K562 (cell line): Measurements from ENCODE around the gene LGALS16. TPM values are rescaled to one million over a fixed set of nuclear protein-coding genes. Genes with fewer than 3 reads are reported as not detected.

ENCODE experiments used
- ATAC-seq: fragments of 200-7000 bp; cut with Tn5 transposase; 3 replicates; pipeline ENCODE4 v1.9.1; 2020; ENCODE audit warnings: moderate library complexity
- BruUV-seq: library from RNA; stranded (reverse); fragments of 400-500 nt; replicated peaks from 2 replicates; lab custom pipeline; 2021; lab: Mats Ljungman, UMichigan
- CTCF ChIA-PET: fragments of 300-600 bp; formaldehyde crosslinking; extraction: SDS; loops from one replicate; lab custom pipeline; 2021; ENCODE audit warnings: low intra/inter-chr PET ratio; lab: Yijun Ruan, JAX
- POLR2A ChIA-PET: fragments of 300-600, 350-650 bp; sonication (Branson Sonifier 250); formaldehyde crosslinking; extraction: SDS; loops from one replicate; lab custom pipeline; 2021; ENCODE audit warnings: antibody characterized with exemption, inconsistent platforms; lab: Yijun Ruan, JAX
- DNase-seq, 4 experiments: peaks; one replicate each; pipeline versions ENCODE4 v3.0.0 to v3.0.0-alpha.2; 2011 to 2018; ENCODE audit warnings: low spot score in 3 of 4, mixed read lengths in 3 of 4; ENCODE audit errors: extremely low read depth in 1 of 4
- FAIRE-seq: peaks from 2 replicates; lab custom pipeline; 2011; peaks lifted over from hg19 to GRCh38; lab: Jason Lieb, UNC
- H2AFZ ChIP-seq: 2 replicates; pipeline ENCODE4 v1.6.0; 2011; ENCODE audit warnings: low read depth, low read length, control low read depth, inconsistent platforms
- H3K27ac ChIP-seq: fragments of 200-600 bp; 3 replicates; pipeline ENCODE4 v1.8.0; 2011; ENCODE audit warnings: low read depth, mild to moderate bottlenecking, control low read depth, inconsistent platforms, low read length, moderate library complexity, mixed read lengths; ENCODE audit errors: extremely low read depth
- H3K27me3 ChIP-seq, 2 experiments: fragments of 300-600 bp in 1 of 2; 2 replicates in 1 of 2; 3 replicates in 1 of 2; pipeline versions ENCODE4 v1.6.0 to v1.8.0; 2011; ENCODE audit warnings: inconsistent platforms in 2 of 2, low read length in 2 of 2, mild to moderate bottlenecking in 1 of 2, mixed read lengths in 1 of 2, moderate library complexity in 1 of 2; ENCODE audit not compliant: control insufficient read depth in 2 of 2, insufficient read depth in 2 of 2
- H3K36me3 ChIP-seq: fragments of 300-600 bp; 3 replicates; pipeline ENCODE4 v1.8.0; 2011; ENCODE audit warnings: mild to moderate bottlenecking, low read length, inconsistent platforms; ENCODE audit not compliant: control insufficient read depth, insufficient read depth
- H3K4me1 ChIP-seq, 2 experiments: fragments of 200-600 bp in 1 of 2; replicated peaks in 1 of 2; 2 replicates in 1 of 2; 3 replicates in 1 of 2; pipeline versions ENCODE4 v1.5.1 to v1.8.0; 2011; ENCODE audit warnings: inconsistent platforms in 2 of 2, low read length in 2 of 2, mild to moderate bottlenecking in 1 of 2, mixed read lengths in 1 of 2, moderate library complexity in 1 of 2; ENCODE audit not compliant: control insufficient read depth in 2 of 2, insufficient read depth in 2 of 2
- H3K4me2 ChIP-seq: 2 replicates; pipeline ENCODE4 v1.6.1; 2011; ENCODE audit warnings: low read length, control low read depth, inconsistent platforms, mixed read lengths; ENCODE audit not compliant: insufficient read depth
- H3K4me3 ChIP-seq: fragments of 200-600 bp; sonication (generic), shearing (Covaris generic); 2 replicates; pipeline ENCODE4 v1.5.1; 2016; ENCODE audit warnings: control low read depth, inconsistent platforms
- H3K79me2 ChIP-seq: fragments of 200-600 bp; 3 replicates; pipeline ENCODE4 v1.8.0; 2011; ENCODE audit warnings: low read length, inconsistent platforms; ENCODE audit not compliant: control insufficient read depth, insufficient read depth
- H3K9ac ChIP-seq, 2 experiments: 2 replicates each; pipeline versions ENCODE4 v1.6.0 to v1.6.1; 2011; ENCODE audit warnings: low read depth in 2 of 2, low read length in 2 of 2, control low read depth in 1 of 2, inconsistent platforms in 1 of 2, mild to moderate bottlenecking in 1 of 2, mixed read lengths in 1 of 2; ENCODE audit not compliant: insufficient read depth in 1 of 2
- H3K9me1 ChIP-seq: one replicate; pipeline ENCODE4 v1.6.0; 2011; ENCODE audit warnings: inconsistent platforms, mild to moderate bottlenecking, low read length, moderate library complexity; ENCODE audit not compliant: control insufficient read depth, insufficient read depth
- H3K9me3 ChIP-seq: replicated peaks from 2 replicates; pipeline ENCODE4 v1.5.1; 2011; ENCODE audit warnings: low read depth, low read length, inconsistent platforms; ENCODE audit not compliant: control insufficient read depth, insufficient read depth
- H4K20me1 ChIP-seq: replicated peaks from 2 replicates; pipeline ENCODE4 v1.6.1; 2011; ENCODE audit warnings: low read length, inconsistent platforms, mixed read lengths; ENCODE audit not compliant: control insufficient read depth, insufficient read depth
- BHLHE40 ChIP-seq: IDR thresholded peaks from 2 replicates; pipeline ENCODE4 v1.6.1; 2011; ENCODE audit warnings: low read length, improper control_type of control experiment
- CBX3 ChIP-seq, 2 experiments: IDR thresholded peaks; 1 replicate in 1 of 2; 2 replicates in 1 of 2; pipeline ENCODE4 v1.6.1; 2012; ENCODE audit warnings: inconsistent platforms in 2 of 2, low read length in 2 of 2, borderline replicate concordance in 1 of 2, control low read depth in 1 of 2
- CEBPB ChIP-seq: fragments of 450-650 bp; IDR thresholded peaks from 2 replicates; pipeline ENCODE4 v1.6.1; 2016; ENCODE audit warnings: missing genetic modification characterization, missing compliant biosample characterization
- CHD1 ChIP-seq: fragments of 200-600 bp; sonication (generic); IDR thresholded peaks from one replicate; pipeline ENCODE4 v1.6.1; 2012; ENCODE audit warnings: mild to moderate bottlenecking, moderate library complexity, low read length, inconsistent platforms
- GTF3C2 ChIP-seq: IDR thresholded peaks from 3 replicates; pipeline ENCODE4 v1.6.1; 2011; ENCODE audit warnings: borderline replicate concordance, mild to moderate bottlenecking, moderate library complexity; ENCODE audit not compliant: insufficient read length; ENCODE audit errors: extremely low read depth
- HDGF ChIP-seq: fragments of 450-650 bp; IDR thresholded peaks from 2 replicates; pipeline ENCODE4 v1.6.1; 2016
- HNRNPL ChIP-seq: fragments of 200-400 bp; formaldehyde crosslinking; IDR thresholded peaks from 2 replicates; pipeline ENCODE4 v1.6.1; 2017; ENCODE audit warnings: low read depth, mild to moderate bottlenecking, low read length
- KDM5B ChIP-seq: fragments of 200-600 bp; sonication (generic); IDR thresholded peaks from 2 replicates; pipeline ENCODE4 v1.6.1; 2012; ENCODE audit warnings: low read depth, mild to moderate bottlenecking, moderate library complexity, low read length, control low read depth, inconsistent platforms; ENCODE audit not compliant: insufficient replicate concordance
- NKRF ChIP-seq: fragments of 450-650 bp; IDR thresholded peaks from 2 replicates; pipeline ENCODE4 v1.6.1; 2016; ENCODE audit warnings: borderline replicate concordance
- NRF1 ChIP-seq, 2 experiments: fragments of 450-650 bp; IDR thresholded peaks in 1 of 2; conservative IDR thresholded peaks in 1 of 2; 2 replicates each; pipeline ENCODE4 v1.6.1; 2014; ENCODE audit warnings: mild to moderate bottlenecking in 2 of 2
- TCF15 ChIP-seq: fragments of 250-450 bp; sonication (Bioruptor Pico); IDR thresholded peaks from 2 replicates; pipeline ENCODE4 v1.8.0; 2022; ENCODE audit warnings: moderate library complexity, mild to moderate bottlenecking, inconsistent platforms
- XRCC3 ChIP-seq: fragments of 450-650 bp; IDR thresholded peaks from 2 replicates; pipeline ENCODE4 v1.6.1; 2017; ENCODE audit warnings: mild to moderate bottlenecking, moderate library complexity
- ZBTB43 ChIP-seq: sonication (generic); formaldehyde crosslinking; IDR thresholded peaks from 2 replicates; pipeline ENCODE4 v1.8.0; 2023; ENCODE audit warnings: mild to moderate bottlenecking, missing genetic modification reagents
- ZKSCAN1 ChIP-seq: fragments of 150-350 bp; IDR thresholded peaks from 2 replicates; pipeline ENCODE4 v1.6.1; 2016; ENCODE audit warnings: low read depth, low read length
- ZNF124 ChIP-seq: sonication (generic); formaldehyde crosslinking; IDR thresholded peaks from 2 replicates; pipeline ENCODE4 v1.8.1; 2022; ENCODE audit warnings: missing genetic modification reagents
- ZNF354B ChIP-seq: fragments of 250-450 bp; sonication (Bioruptor Pico); IDR thresholded peaks from 2 replicates; pipeline ENCODE4 v1.4.0; 2020
- ZSCAN29 ChIP-seq: fragments of 450-650 bp; IDR thresholded peaks from 2 replicates; pipeline ENCODE4 v1.6.1; 2017
- WGBS: fragments of 100-300 bp; shearing (Covaris generic); methylation state at CpG from one replicate; pipeline ENCODE4 v1.1.6; 2016; ENCODE audit warnings: low coverage, mixed read lengths; ENCODE audit not compliant: insufficient coverage; ENCODE audit errors: missing lambda C conversion rate; 5-methylcytosine and 5-hydroxymethylcytosine counted together
- in situ Hi-C: fragments of 300-500 bp; cut with MboI; formaldehyde crosslinking; loops from 4 replicates; pipeline ENCODE4 v1.15.0; 2018; ENCODE audit warnings: inconsistent platforms, mixed read lengths
- intact Hi-C: fragments of 100-400 bp; cut with micrococcal nuclease; formaldehyde crosslinking; loops from 2 replicates; pipeline ENCODE4 v1.14.2; 2022
- polyA plus RNA-seq, 8 experiments: library from polyadenylated mRNA; depleted of rRNA in 4 of 8; stranded (reverse) in 5 of 8; unstranded in 3 of 8; fragments of >200 nt; fragmentation: Nextera tagmentation in 2 of 8; fragmentation: Illumina TruSeq in 1 of 8; extraction: Ambion mirVana in 2 of 8; extraction: Trizol in 1 of 8; gene quantifications; 2 replicates each; pipeline versions ENCODE4 v1.2.1 to v1.2.3, GENCODE V29; 2011 to 2014; ENCODE audit warnings: inconsistent platforms in 1 of 8, missing spikeins in 1 of 8
- total RNA-seq, 7 experiments: library from RNA; depleted of rRNA in 6 of 7; stranded (reverse); fragments of >200 nt in 6 of 7; fragmentation: Illumina TruSeq in 2 of 7; extraction: Trizol in 2 of 7; gene quantifications; 2 replicates each; pipeline versions ENCODE4 v1.2.1 to v1.2.3, GENCODE V29; 2011 to 2021; ENCODE audit warnings: low replicate concordance in 1 of 7

LGALS16 gene
- total and polyA plus RNA-seq, 9 of the 15 experiments (the other 6 are each of a cell fraction or from before 2014, with no cell fraction given), result not detected

- Histone ChIP-seq H2AFZ (no peak overlapping the region), H3K4me2 (no peak overlapping the region), H4K20me1 (no peaks in the 10 kb centered on the region), H3K79me2 (no peaks in the 10 kb centered on the region), H3K4me3 (no peak overlapping the region), H3K9me3 (no peaks in the 10 kb centered on the region), H3K9ac (no peak overlapping the region), H3K9me1 (no peaks in the 10 kb centered on the region), H3K27ac (no peak overlapping the region), H3K36me3 (no peaks in the 10 kb centered on the region), H3K4me1 (no peaks in the 10 kb centered on the region), H3K27me3 (peaks cover 11 to 44% of the 10 kb centered on the region in 2 experiments; a peak in 4 of 5 replicates)
- ATAC-seq (no peak), DNase-seq (no peak), FAIRE-seq (no peak)
- no TSS peak for BruUV-seq
- POLR2A ChIA-PET, result interaction anchor here (0.6 kb wide), 1 partner anchor 1126 kb away, joined by 3 read pairs; no protein-coding TSS in a partner anchor
- CTCF ChIA-PET, result no interaction called here
- WGBS, result 7% methylated on average over 5 of the region's 5 CpGs
- TF ChIP-seq ZBTB43 (CRISPR knock-in tag) (no peak), XRCC3 (no peak), HNRNPL (no peak), CHD1 (no peak), CEBPB (tag) (no peak), NKRF (no peak), HDGF (no peak), ZNF354B (CRISPR knock-in tag) (no peak), CBX3 (IDR thresholded peaks at IDR 0.05; ENCODE audit: borderline replicate concordance in 1 of 2, low read length in 2 of 2) (no peak), GTF3C2 (no peak), KDM5B (no peak), ZKSCAN1 (no peak), TCF15 (no peak), ZSCAN29 (no peak), BHLHE40 (no peak), NRF1 (conservative IDR thresholded peaks at IDR 0.05 in 1 of 2, IDR thresholded peaks at IDR 0.05 in 1 of 2) (no peak), ZNF124 (no peak)
- in situ Hi-C loops (no loop called here), intact Hi-C loops (no loop called here)
Measured at GRCh38 chr19:39681416-39681815, 25.7 kb downstream of the LGALS16 start.
